DOHH2 (cell line): Measurements from ENCODE around the gene NEK8.

Experiments used
- H3F3A ChIP-seq: fragments of 200-600 bp; sonication (generic), shearing (Covaris generic); 2 replicates; pipeline ENCODE4 v1.6.0; 2016; ENCODE audit warnings: antibody characterized with exemption, mild to moderate bottlenecking; ENCODE audit not compliant: control insufficient read depth, insufficient read depth
- H3K27ac ChIP-seq: fragments of 200-600 bp; sonication (generic); 2 replicates; pipeline ENCODE4 v1.5.1; 2014; ENCODE audit warnings: low read depth, mild to moderate bottlenecking, low read length, moderate library complexity
- H3K27me3 ChIP-seq: fragments of 200-600 bp; sonication (generic); 2 replicates; pipeline ENCODE4 v1.6.1; 2014; ENCODE audit warnings: mild to moderate bottlenecking, low read length, mixed read lengths; ENCODE audit not compliant: control insufficient read depth
- H3K36me3 ChIP-seq: fragments of 200-600 bp; sonication (generic); 2 replicates; pipeline ENCODE4 v1.6.1; 2014; ENCODE audit warnings: mild to moderate bottlenecking, low read length, moderate library complexity, mixed read lengths; ENCODE audit not compliant: control insufficient read depth
- H3K4me1 ChIP-seq: fragments of 200-600 bp; sonication (generic); 2 replicates; pipeline ENCODE4 v1.6.1; 2014; ENCODE audit warnings: mild to moderate bottlenecking, low read length, mixed read lengths; ENCODE audit not compliant: control insufficient read depth
- H3K4me2 ChIP-seq: fragments of 200-600 bp; sonication (generic); 2 replicates; pipeline ENCODE4 v1.6.0; 2014; ENCODE audit warnings: mild to moderate bottlenecking, low read length, moderate library complexity
- H3K4me3 ChIP-seq: fragments of 200-600 bp; sonication (generic); 2 replicates; pipeline ENCODE4 v1.5.1; 2014; ENCODE audit warnings: mild to moderate bottlenecking, low read length, mixed read lengths
- H3K79me2 ChIP-seq: fragments of 200-600 bp; sonication (generic); 2 replicates; pipeline ENCODE4 v1.6.1; 2014; ENCODE audit warnings: mild to moderate bottlenecking, low read length, mixed read lengths; ENCODE audit not compliant: control insufficient read depth
- H3K9me2 ChIP-seq: fragments of 200-600 bp; sonication (generic); replicated peaks from 2 replicates; pipeline ENCODE4 v1.6.1; 2014; ENCODE audit warnings: mild to moderate bottlenecking, low read length, mixed read lengths; ENCODE audit not compliant: control insufficient read depth
- H3K9me3 ChIP-seq: fragments of 200-600 bp; sonication (generic); 2 replicates; pipeline ENCODE4 v1.6.1; 2014; ENCODE audit warnings: antibody characterized with exemption, low read length, mixed read lengths; ENCODE audit not compliant: control insufficient read depth, insufficient read depth
- H4K20me1 ChIP-seq: fragments of 200-600 bp; sonication (generic); 2 replicates; pipeline ENCODE4 v1.6.0; 2014; ENCODE audit warnings: low read depth, mild to moderate bottlenecking, antibody characterized with exemption, low read length, moderate library complexity; ENCODE audit not compliant: control insufficient read depth, insufficient read depth
- CTCF ChIP-seq: fragments of 200-600 bp; sonication (generic); IDR thresholded peaks from one replicate; pipeline ENCODE4 v1.5.1; 2014; ENCODE audit warnings: antibody characterized with exemption, mild to moderate bottlenecking, low read depth, low read length; ENCODE audit not compliant: poor library complexity, severe bottlenecking
- EZH2phosphoT487 ChIP-seq: fragments of 200-600 bp; sonication (generic); IDR thresholded peaks from 2 replicates; pipeline ENCODE4 v1.6.1; 2017; ENCODE audit warnings: borderline replicate concordance, mild to moderate bottlenecking, antibody characterized with exemption, low read length, moderate library complexity, mixed read lengths

The NEK8 gene

DNA sequence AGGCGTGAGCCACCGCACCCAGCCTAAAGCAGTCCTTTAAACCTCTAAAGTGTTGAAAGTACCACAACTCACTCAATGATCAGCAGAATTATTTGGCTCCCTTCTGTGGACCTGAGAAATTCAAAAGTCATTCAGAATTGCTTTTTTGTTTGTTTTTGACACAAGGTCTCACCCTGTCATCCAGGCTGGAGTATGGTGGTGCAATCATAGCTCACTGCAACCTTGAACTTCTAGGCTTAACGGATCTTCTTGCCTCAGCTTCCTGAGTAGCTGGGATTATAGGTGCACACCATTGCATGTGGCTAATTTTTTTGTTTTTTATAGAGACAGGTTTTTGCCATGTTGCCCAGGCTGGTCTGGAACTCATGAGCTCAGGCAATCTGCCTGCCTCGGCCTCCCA, 59.5 kb downstream of the NEK8 start:
- Histone ChIP-seq H3K4me3 (no peak overlapping the region), H3K9me2 (no peaks in the 10 kb centered on the region), H3K27me3 (no peaks in the 10 kb centered on the region), H4K20me1 (no peaks in the 10 kb centered on the region), H3K27ac (no peak overlapping the region), H3F3A (no peaks in the 10 kb centered on the region), H3K79me2 (peaks cover 11% of the 10 kb centered on the region), H3K4me1 (no peaks in the 10 kb centered on the region), H3K9me3 (no peaks in the 10 kb centered on the region), H3K4me2 (no peak overlapping the region), H3K36me3 (no peaks in the 10 kb centered on the region)
- no peak for TF ChIP-seq CTCF
- no peak for TF ChIP-seq EZH2phosphoT487
